Calu3 (cell line): ENCODE data around the gene SPACA4. TPM values are rescaled to one million over a fixed set of nuclear protein-coding genes. Genes with fewer than 3 reads are reported as not detected.

Source experiments
- BruUV-seq: library from RNA; stranded (reverse); fragments of 400-500 nt; replicated peaks from 2 replicates; lab custom pipeline; 2021; lab: Mats Ljungman, UMichigan
- CTCF ChIA-PET: fragments of 300-600 bp; sonication (Branson Sonifier 250); formaldehyde crosslinking; loops from one replicate; lab custom pipeline; 2022; ENCODE audit warnings: antibody characterized with exemption; lab: Charles Lee
- DNase-seq: peaks from one replicate; pipeline ENCODE4 v3.0.0; 2022
- H3K27ac Mint-ChIP-seq: one replicate; pipeline ENCODE4 v1.8.0; 2022; ENCODE audit warnings: mixed read lengths; ENCODE audit not compliant: unreplicated experiment
- H3K27me3 Mint-ChIP-seq: one replicate; pipeline ENCODE4 v1.8.0; 2022; ENCODE audit warnings: mixed read lengths; ENCODE audit not compliant: unreplicated experiment
- H3K36me3 Mint-ChIP-seq: one replicate; pipeline ENCODE4 v1.8.0; 2022; ENCODE audit warnings: mild to moderate bottlenecking, moderate library complexity, mixed read lengths; ENCODE audit not compliant: insufficient read depth, unreplicated experiment
- H3K4me1 Mint-ChIP-seq: one replicate; pipeline ENCODE4 v1.8.0; 2022; ENCODE audit warnings: mild to moderate bottlenecking, low read depth, mixed read lengths; ENCODE audit not compliant: unreplicated experiment
- H3K4me3 Mint-ChIP-seq: one replicate; pipeline ENCODE4 v1.8.0; 2022; ENCODE audit warnings: mild to moderate bottlenecking, low read depth, moderate library complexity, mixed read lengths; ENCODE audit not compliant: unreplicated experiment
- H3K9me3 Mint-ChIP-seq: one replicate; pipeline ENCODE4 v1.8.0; 2022; ENCODE audit warnings: low read depth, mixed read lengths; ENCODE audit not compliant: unreplicated experiment
- CTCF ChIP-seq: fragments of 200-600 bp; IDR thresholded peaks from one replicate; pipeline ENCODE4 v1.8.0; 2022; ENCODE audit warnings: antibody characterized with exemption; ENCODE audit not compliant: unreplicated experiment
- intact Hi-C: fragments of 100-400 bp; cut with micrococcal nuclease; formaldehyde crosslinking; loops from one replicate; pipeline ENCODE4 v1.10.0; 2022; ENCODE audit not compliant: unreplicated experiment
- total RNA-seq: library from RNA; stranded (reverse); gene quantifications from 2 replicates; pipeline ENCODE4 v1.2.3, GENCODE V29; 2022

SPACA4 gene
- total RNA-seq, 1 experiment from 2014 or later = not detected

- no peak for TF ChIP-seq CTCF
- H3K36me3 Mint-ChIP-seq = peaks cover 67% of the 10 kb centered on the region
- H3K4me1 Mint-ChIP-seq = peaks cover 21% of the 10 kb centered on the region
- no TSS peak for BruUV-seq
- intact Hi-C loops = no loop called here
- CTCF ChIA-PET = no interaction called here
- no peak for DNase-seq
- no peaks in the 10 kb centered on the region for H3K27me3 Mint-ChIP-seq
- H3K27ac Mint-ChIP-seq = no peak overlapping the region
- no peak overlapping the region for H3K4me3 Mint-ChIP-seq
- no peaks in the 10 kb centered on the region for H3K9me3 Mint-ChIP-seq
These were observed 26.2 kb downstream of the SPACA4 start for GRCh38 chr19:48632692-48633147.

GRCh38 chr19:48633148-48634035, 26.9 kb downstream of the SPACA4 start:
- peaks cover 72% of the 10 kb centered on the region for H3K36me3 Mint-ChIP-seq
- H3K4me3 Mint-ChIP-seq = no peak overlapping the region
- no peak for DNase-seq

GRCh38 chr19:48634036-48634342, 27.4 kb downstream of the SPACA4 start:
- Mint-ChIP-seq H3K27ac (no peak overlapping the region), H3K4me3 (peak overlapping the region; percentile 70), H3K4me1 (peaks cover 24% of the 10 kb centered on the region), H3K9me3 (peaks cover 3% of the 10 kb centered on the region), H3K36me3 (peaks cover 72% of the 10 kb centered on the region), H3K27me3 (peaks cover 12% of the 10 kb centered on the region)
- BruUV-seq = no TSS peak
- DNase-seq = no peak
- intact Hi-C loops = no loop called here
- no peak for TF ChIP-seq CTCF
- CTCF ChIA-PET = interaction anchor here (0.6 kb wide), 1 partner anchor 31 kb away, joined by 7 read pairs; no protein-coding TSS in a partner anchor

More at GRCh38 chr19:48633148-48634035, 26.9 kb downstream of the SPACA4 start:
- no peak for TF ChIP-seq CTCF
- intact Hi-C loops = no loop called here
- BruUV-seq = no TSS peak
- CTCF ChIA-PET = interaction anchor here (0.6 kb wide), 1 partner anchor 31 kb away, joined by 7 read pairs; no protein-coding TSS in a partner anchor
- Mint-ChIP-seq H3K9me3 (peaks cover 1% of the 10 kb centered on the region), H3K27ac (no peak overlapping the region), H3K4me1 (peaks cover 24% of the 10 kb centered on the region), H3K27me3 (peaks cover 6% of the 10 kb centered on the region)

- H3K4me3 Mint-ChIP-seq = peak overlapping the region; percentile 70
- intact Hi-C loops = loop anchor here (5.0 kb wide), 1 partner anchor 333 kb away; the partner anchor contains the start of gene FTL
- H3K4me1 Mint-ChIP-seq = peaks cover 31% of the 10 kb centered on the region
- H3K36me3 Mint-ChIP-seq = peaks cover 67% of the 10 kb centered on the region
- DNase-seq = peak; percentile 97
- H3K27ac Mint-ChIP-seq = peak overlapping the region; percentile 61
- TF ChIP-seq CTCF = no peak
- peaks cover 3% of the 10 kb centered on the region for H3K9me3 Mint-ChIP-seq
- CTCF ChIA-PET = interaction anchor here (0.6 kb wide), 1 partner anchor 32 kb away, joined by 7 read pairs; no protein-coding TSS in a partner anchor
- H3K27me3 Mint-ChIP-seq = peaks cover 18% of the 10 kb centered on the region
- BruUV-seq = no TSS peak
These were observed 28.1 kb downstream of the SPACA4 start for GRCh38 chr19:48634424-48635262.
